Hepatocyte (in vitro differentiated cells): Measurements from ENCODE around the gene NUDT22. TPM values are rescaled to one million over a fixed set of nuclear protein-coding genes. Genes with fewer than 3 reads are reported as not detected.

Experiments used
- DNase-seq: peaks from one replicate; pipeline ENCODE4 v3.0.0-alpha.2; 2016; ENCODE audit warnings: low spot score
- H2AFZ ChIP-seq: fragments of 200-600 bp; sonication (generic); 2 replicates; pipeline ENCODE4 v1.6.0; 2016; ENCODE audit warnings: antibody characterized with exemption, mild to moderate bottlenecking
- H3K27ac ChIP-seq: fragments of 200-600 bp; sonication (generic); 2 replicates; pipeline ENCODE4 v1.5.1; 2016; ENCODE audit warnings: mild to moderate bottlenecking
- H3K27me3 ChIP-seq: fragments of 200-600 bp; sonication (generic); 2 replicates; pipeline ENCODE4 v1.6.1; 2016
- H3K36me3 ChIP-seq: fragments of 200-600 bp; sonication (generic); replicated peaks from 2 replicates; pipeline ENCODE4 v1.5.1; 2016; ENCODE audit warnings: low read depth; ENCODE audit not compliant: insufficient read depth
- H3K4me1 ChIP-seq: fragments of 200-600 bp; sonication (generic); 2 replicates; pipeline ENCODE4 v1.5.1; 2016; ENCODE audit warnings: mild to moderate bottlenecking, moderate library complexity; ENCODE audit not compliant: insufficient read depth
- H3K4me2 ChIP-seq: fragments of 200-600 bp; sonication (generic); 2 replicates; pipeline ENCODE4 v1.6.0; 2016
- H3K4me3 ChIP-seq: fragments of 200-600 bp; sonication (generic); 2 replicates; pipeline ENCODE4 v1.5.1; 2016; ENCODE audit warnings: mild to moderate bottlenecking
- H3K79me2 ChIP-seq: fragments of 200-600 bp; sonication (generic); 2 replicates; pipeline ENCODE4 v1.6.0; 2017; ENCODE audit warnings: mild to moderate bottlenecking
- H3K9me2 ChIP-seq: fragments of 200-600 bp; sonication (generic); replicated peaks from 2 replicates; pipeline ENCODE4 v1.6.0; 2017; ENCODE audit warnings: mild to moderate bottlenecking; ENCODE audit not compliant: insufficient read depth
- H3K9me3 ChIP-seq: fragments of 200-600 bp; sonication (generic); 2 replicates; pipeline ENCODE4 v1.5.1; 2016; ENCODE audit warnings: low read depth, mild to moderate bottlenecking
- H4K20me1 ChIP-seq: fragments of 200-600 bp; sonication (generic); 2 replicates; pipeline ENCODE4 v1.6.0; 2016; ENCODE audit warnings: mild to moderate bottlenecking; ENCODE audit not compliant: insufficient read depth, poor library complexity, severe bottlenecking
- CTCF ChIP-seq: fragments of 200-600 bp; sonication (generic); IDR thresholded peaks from 2 replicates; pipeline ENCODE4 v1.5.1; 2016; ENCODE audit warnings: antibody characterized with exemption, mild to moderate bottlenecking; ENCODE audit not compliant: poor library complexity
- EZH2 ChIP-seq: fragments of 200-600 bp; sonication (generic); IDR thresholded peaks from 2 replicates; pipeline ENCODE4 v1.6.1; 2016; ENCODE audit warnings: antibody characterized with exemption, mild to moderate bottlenecking, borderline replicate concordance
- EZH2phosphoT487 ChIP-seq: fragments of 200-600 bp; sonication (generic); IDR thresholded peaks from one replicate; pipeline ENCODE4 v1.6.1; 2018; ENCODE audit warnings: antibody characterized with exemption, mild to moderate bottlenecking, low read depth, moderate library complexity; ENCODE audit not compliant: unreplicated experiment, severe bottlenecking
- WGBS: methylation state at CpG from one replicate; pipeline ENCODE4 v1.1.6; 2016; ENCODE audit warnings: low lambda C conversion rate; ENCODE audit errors: missing lambda C conversion rate; 5-methylcytosine and 5-hydroxymethylcytosine counted together
- polyA plus RNA-seq: library from polyadenylated mRNA; unstranded; fragments of >200 nt; fragmentation: Nextera tagmentation; extraction: Ambion mirVana; gene quantifications from 2 replicates; pipeline ENCODE4 v1.2.1, GENCODE V29; 2016
- total RNA-seq: library from RNA; depleted of rRNA; stranded (reverse); fragments of >200 nt; gene quantifications from 2 replicates; pipeline ENCODE4 v1.2.3, GENCODE V29; 2014

NUDT22 gene
- total and polyA plus RNA-seq, 2 experiments from 2014 or later, result 49.5 to 66.6 TPM

- WGBS, result 83% methylated on average over 9 of the region's 9 CpGs
- Histone ChIP-seq H4K20me1 (peaks cover 8% of the 10 kb centered on the region), H3K36me3 (no peaks in the 10 kb centered on the region), H3K9me2 (no peaks in the 10 kb centered on the region), H3K27me3 (no peaks in the 10 kb centered on the region), H2AFZ (no peak overlapping the region), H3K4me2 (no peak overlapping the region), H3K4me1 (no peaks in the 10 kb centered on the region), H3K27ac (no peak overlapping the region), H3K9me3 (no peaks in the 10 kb centered on the region), H3K79me2 (peaks cover 7% of the 10 kb centered on the region), H3K4me3 (no peak overlapping the region)
- no peak for DNase-seq
- TF ChIP-seq CTCF (no peak), EZH2 (no peak), EZH2phosphoT487 (no peak)
Measured at GRCh38 chr11:64196626-64197025, 29.4 kb upstream of the NUDT22 start.

- Histone ChIP-seq H3K4me1 (no peaks in the 10 kb centered on the region), H3K4me2 (no peak overlapping the region), H3K36me3 (no peaks in the 10 kb centered on the region), H4K20me1 (no peaks in the 10 kb centered on the region), H3K27me3 (no peaks in the 10 kb centered on the region), H3K27ac (no peak overlapping the region), H3K4me3 (no peak overlapping the region), H2AFZ (no peak overlapping the region), H3K79me2 (peaks cover 5% of the 10 kb centered on the region), H3K9me2 (no peaks in the 10 kb centered on the region), H3K9me3 (no peaks in the 10 kb centered on the region)
- DNase-seq, result no peak
- TF ChIP-seq EZH2 (no peak), CTCF (no peak), EZH2phosphoT487 (no peak)
- WGBS, result 100% methylated on average over 2 of the region's 2 CpGs
Measured at GRCh38 chr11:64198511-64198910, 27.6 kb upstream of the NUDT22 start.

GRCh38 chr11:64201543-64201942, 24.5 kb upstream of the NUDT22 start:
- DNase-seq, result no peak
- no peak overlapping the region for H3K4me2 ChIP-seq
- H4K20me1 ChIP-seq, result no peaks in the 10 kb centered on the region
- no peak for TF ChIP-seq CTCF
- TF ChIP-seq EZH2, result no peak
- no peak for TF ChIP-seq EZH2phosphoT487
- H3K27ac ChIP-seq, result no peak overlapping the region
- no peaks in the 10 kb centered on the region for H3K4me1 ChIP-seq
- no peaks in the 10 kb centered on the region for H3K36me3 ChIP-seq
- no peaks in the 10 kb centered on the region for H3K9me3 ChIP-seq
- no peaks in the 10 kb centered on the region for H3K27me3 ChIP-seq
- H3K9me2 ChIP-seq, result no peaks in the 10 kb centered on the region
- H3K4me3 ChIP-seq, result no peak overlapping the region
- H2AFZ ChIP-seq, result no peak overlapping the region
- WGBS, result 82% methylated on average over 3 of the region's 3 CpGs
- no peaks in the 10 kb centered on the region for H3K79me2 ChIP-seq

- 96% methylated on average over 9 of the region's 9 CpGs for WGBS
- H4K20me1 ChIP-seq, result no peaks in the 10 kb centered on the region
- no peaks in the 10 kb centered on the region for H3K4me1 ChIP-seq
- H3K79me2 ChIP-seq, result no peaks in the 10 kb centered on the region
- no peak overlapping the region for H2AFZ ChIP-seq
- H3K27me3 ChIP-seq, result no peaks in the 10 kb centered on the region
- no peak overlapping the region for H3K4me3 ChIP-seq
- H3K36me3 ChIP-seq, result no peaks in the 10 kb centered on the region
- no peak overlapping the region for H3K4me2 ChIP-seq
- no peak overlapping the region for H3K27ac ChIP-seq
- no peak for DNase-seq
- no peaks in the 10 kb centered on the region for H3K9me2 ChIP-seq
- no peaks in the 10 kb centered on the region for H3K9me3 ChIP-seq
- TF ChIP-seq EZH2phosphoT487 (no peak), CTCF (no peak), EZH2 (no peak)
Measured at GRCh38 chr11:64202992-64203391, 23.1 kb upstream of the NUDT22 start.
